Prostate gland (tissue), 2 donors: ENCODE data around the gene PRKG1.

ENCODE experiments used
- CTCF ChIP-seq, 4 experiments: fragments of 200-600 bp in 2 of 4; fragments of 450-650 bp in 2 of 4; sonication (generic) in 2 of 4; IDR thresholded peaks; 1 replicate in 3 of 4; 2 replicates in 1 of 4; pipeline ENCODE4 v1.5.1; 2016 to 2019; ENCODE audit warnings: antibody characterized with exemption in 4 of 4, mild to moderate bottlenecking in 2 of 4, moderate library complexity in 2 of 4
- POLR2A ChIP-seq: fragments of 450-650 bp; IDR thresholded peaks from one replicate; pipeline ENCODE4 v1.6.1; 2016; ENCODE audit warnings: antibody characterized with exemption, mild to moderate bottlenecking

GRCh38 chr10:51952056-51952455 lies 877.8 kb downstream of the PRKG1 start:
- TF ChIP-seq CTCF (IDR thresholded peaks at IDR 0.05) (no peak), POLR2A (no peak)
